NT2/D1 (cell line): Measurements from ENCODE around the gene ZNF524.

Experiments
- DNase-seq: peaks from one replicate; pipeline ENCODE4 v3.0.0-alpha.2; 2011; ENCODE audit warnings: low read depth, low spot score
- H3K27me3 ChIP-seq: 2 replicates; pipeline ENCODE4 v1.6.0; 2011; ENCODE audit warnings: mild to moderate bottlenecking; ENCODE audit not compliant: insufficient read length, insufficient read depth
- H3K36me3 ChIP-seq: 2 replicates; pipeline ENCODE4 v1.6.1; 2011; ENCODE audit warnings: mild to moderate bottlenecking, low read length, mixed read lengths; ENCODE audit not compliant: insufficient read depth, insufficient read length
- H3K4me1 ChIP-seq: 2 replicates; pipeline ENCODE4 v1.5.1; 2011; ENCODE audit not compliant: insufficient read depth, insufficient read length
- H3K4me3 ChIP-seq: 2 replicates; pipeline ENCODE4 v1.5.1; 2011; ENCODE audit warnings: low read depth; ENCODE audit not compliant: insufficient read length
- H3K9ac ChIP-seq: 2 replicates; pipeline ENCODE4 v1.6.0; 2011; ENCODE audit warnings: low read depth; ENCODE audit not compliant: insufficient read length
- H3K9me3 ChIP-seq: 2 replicates; pipeline ENCODE4 v1.5.1; 2011; ENCODE audit warnings: mild to moderate bottlenecking, low read length; ENCODE audit not compliant: insufficient read depth
- SUZ12 ChIP-seq: IDR thresholded peaks from 2 replicates; pipeline ENCODE4 v1.6.1; 2011; ENCODE audit not compliant: insufficient read length, insufficient read depth; ENCODE audit errors: extremely low read depth
- YY1 ChIP-seq: IDR thresholded peaks from 2 replicates; pipeline ENCODE4 v1.6.1; 2011; ENCODE audit not compliant: insufficient read length, insufficient read depth
- ZNF274 ChIP-seq: IDR thresholded peaks from 2 replicates; pipeline ENCODE4 v1.6.1; 2011; ENCODE audit warnings: mild to moderate bottlenecking, low read depth, low read length

ZNF524 gene

DNA sequence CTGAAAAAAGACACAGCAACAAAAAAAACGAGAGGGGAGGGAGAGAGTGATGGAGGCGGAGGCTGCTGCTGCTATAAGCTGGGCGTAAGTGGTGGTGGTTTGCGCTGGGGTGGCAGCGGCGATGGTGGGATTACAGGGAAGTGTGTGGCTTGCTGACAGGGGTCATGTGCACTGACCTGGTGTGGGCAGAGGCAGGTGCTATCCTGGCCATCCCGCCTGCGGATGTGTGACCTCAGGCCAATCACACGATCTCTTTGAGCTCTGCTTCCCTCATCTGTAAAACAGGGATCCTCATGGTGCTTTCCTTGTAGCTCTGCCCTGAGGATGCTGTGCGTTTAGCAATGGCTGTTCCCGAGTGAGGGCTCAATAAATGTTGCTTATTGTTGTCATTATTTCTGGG is 37.4 kb downstream of the ZNF524 start:
- Histone ChIP-seq H3K36me3 (peaks cover 19% of the 10 kb centered on the region), H3K9me3 (no peaks in the 10 kb centered on the region), H3K4me1 (peaks cover 12% of the 10 kb centered on the region), H3K27me3 (no peaks in the 10 kb centered on the region), H3K4me3 (no peak overlapping the region), H3K9ac (no peak overlapping the region)
- DNase-seq: no peak
- TF ChIP-seq SUZ12 (no peak), ZNF274 (no peak), YY1 (no peak)

DNA sequence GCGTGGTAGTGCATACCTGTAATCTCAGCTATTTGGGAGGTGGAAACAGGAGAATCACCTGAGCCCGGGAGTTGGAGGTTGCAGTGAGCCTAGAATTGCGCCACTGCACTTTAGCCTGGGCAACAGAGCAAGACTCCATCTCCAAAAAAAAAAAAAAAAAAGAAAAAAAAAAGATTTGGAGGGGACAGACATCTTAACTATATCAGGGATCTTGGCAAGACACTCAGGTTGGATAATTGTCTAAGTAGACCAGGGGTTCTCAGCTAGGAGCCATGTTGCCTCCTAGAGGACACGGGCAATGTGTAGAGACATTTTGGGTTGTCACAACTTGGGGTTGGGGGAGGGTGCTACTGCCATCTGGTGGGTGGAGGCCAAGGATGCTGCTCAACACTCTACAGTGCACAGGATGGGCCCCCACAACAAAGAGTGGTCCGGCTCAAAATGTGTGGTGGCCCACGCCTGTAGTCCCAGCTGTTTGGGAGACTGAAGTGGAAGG is 38.8 kb downstream of the ZNF524 start:
- peaks cover 14% of the 10 kb centered on the region for H3K4me1 ChIP-seq
- H3K36me3 ChIP-seq: peaks cover 19% of the 10 kb centered on the region
- no peak for DNase-seq
- H3K9ac ChIP-seq: no peak overlapping the region
- TF ChIP-seq SUZ12 (no peak), ZNF274 (no peak), YY1 (no peak)
- no peak overlapping the region for H3K4me3 ChIP-seq
- H3K9me3 ChIP-seq: no peaks in the 10 kb centered on the region
- no peaks in the 10 kb centered on the region for H3K27me3 ChIP-seq

DNA sequence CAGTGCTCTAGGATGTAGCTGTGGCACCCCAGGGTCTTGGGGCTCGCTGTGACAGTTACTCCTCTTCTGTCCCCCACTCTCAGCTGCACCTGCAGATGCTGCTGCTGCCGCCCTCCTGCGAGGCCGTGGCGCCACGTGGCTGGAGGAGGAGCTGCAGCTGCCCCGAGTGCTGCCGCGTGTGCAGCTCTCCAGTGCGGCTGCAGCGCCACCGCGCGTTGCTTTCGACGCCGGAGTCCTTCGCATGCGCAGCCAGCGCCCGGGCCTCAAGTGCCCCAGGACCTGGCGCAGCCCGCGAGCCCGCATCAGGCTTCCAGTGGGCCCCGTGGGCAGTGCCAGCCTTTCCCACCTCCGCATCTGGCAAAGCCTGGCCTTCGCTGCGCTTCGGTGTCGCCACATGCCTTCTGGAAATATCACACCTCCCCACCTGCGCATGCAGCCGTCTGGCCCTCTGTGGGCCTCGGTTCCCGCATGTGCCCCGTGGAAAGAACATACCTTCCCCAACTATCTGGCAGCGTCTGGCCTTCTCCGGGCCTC is 40.0 kb downstream of the ZNF524 start:
- Histone ChIP-seq H3K9me3 (no peaks in the 10 kb centered on the region), H3K36me3 (peaks cover 29% of the 10 kb centered on the region), H3K4me3 (peak overlapping the region; percentile 72), H3K9ac (peak overlapping the region; percentile 71), H3K4me1 (peaks cover 20% of the 10 kb centered on the region), H3K27me3 (no peaks in the 10 kb centered on the region)
- no peak for TF ChIP-seq YY1
- TF ChIP-seq SUZ12: no peak
- TF ChIP-seq ZNF274: no peak
- DNase-seq: no peak

GRCh38 chr19:55640577-55641425 is 40.7 kb downstream of the ZNF524 start, which contains the start of gene ZNF580:
Gene ZNF580 (plus strand): TSS chr19:55641002. CDS start chr19:55642509, 1,507 bp downstream.
- H3K4me1 ChIP-seq: peaks cover 18% of the 10 kb centered on the region
- H3K9ac ChIP-seq: peak within 1 kb of the TSS; percentile 94
- H3K36me3 ChIP-seq: peaks cover 36% of the 10 kb centered on the region
- H3K27me3 ChIP-seq: no peaks in the 10 kb centered on the region
- peak within 1 kb of the TSS; percentile 72 for H3K4me3 ChIP-seq
- H3K9me3 ChIP-seq: no peaks in the 10 kb centered on the region
- no peak for TF ChIP-seq YY1
- no peak for TF ChIP-seq ZNF274
- no peak for TF ChIP-seq SUZ12
- no peak for DNase-seq

- Histone ChIP-seq H3K4me3 (peak overlapping the region; percentile 72), H3K27me3 (no peaks in the 10 kb centered on the region), H3K4me1 (peaks cover 14% of the 10 kb centered on the region), H3K9ac (peak overlapping the region; percentile 94), H3K36me3 (peaks cover 28% of the 10 kb centered on the region), H3K9me3 (no peaks in the 10 kb centered on the region)
- TF ChIP-seq ZNF274: no peak
- TF ChIP-seq YY1: no peak
- no peak for TF ChIP-seq SUZ12
- DNase-seq: no peak
These were observed 41.5 kb downstream of the ZNF524 start for GRCh38 chr19:55641426-55642152.

DNA sequence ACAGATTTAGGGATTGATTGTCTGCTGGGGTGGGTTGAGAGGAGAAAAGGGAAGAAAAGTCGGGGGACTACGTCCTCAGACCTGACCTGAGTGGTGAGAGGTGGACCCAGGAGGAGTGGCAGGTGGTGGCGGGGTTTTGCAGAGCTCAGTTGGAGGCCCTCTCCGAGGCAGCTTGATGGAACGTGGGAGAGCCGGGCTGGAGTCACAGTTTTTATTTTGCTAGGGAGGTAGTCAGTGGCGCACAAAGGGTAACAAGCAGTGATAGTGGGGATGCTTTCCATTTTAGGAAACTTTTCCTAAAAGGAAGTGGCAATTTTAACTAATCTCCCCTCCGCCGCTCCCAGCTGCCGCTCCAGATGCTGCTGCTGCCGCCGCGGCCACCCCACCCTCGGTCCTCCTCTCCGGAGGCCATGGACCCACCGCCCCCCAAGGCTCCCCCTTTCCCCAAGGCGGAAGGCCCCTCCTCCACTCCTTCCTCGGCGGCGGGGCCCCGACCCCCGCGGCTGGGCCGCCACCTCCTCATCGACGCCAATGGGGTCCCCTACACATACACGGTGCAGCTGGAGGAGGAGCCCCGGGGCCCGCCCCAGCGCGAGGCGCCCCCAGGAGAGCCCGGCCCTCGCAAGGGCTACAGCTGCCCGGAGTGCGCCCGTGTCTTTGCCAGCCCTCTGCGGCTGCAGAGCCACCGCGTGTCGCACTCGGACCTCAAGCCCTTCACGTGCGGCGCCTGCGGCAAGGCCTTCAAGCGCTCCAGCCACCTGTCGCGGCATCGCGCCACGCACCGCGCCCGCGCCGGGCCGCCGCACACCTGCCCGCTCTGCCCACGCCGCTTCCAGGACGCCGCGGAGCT is 42.3 kb downstream of the ZNF524 start:
- H3K27me3 ChIP-seq: no peaks in the 10 kb centered on the region
- H3K36me3 ChIP-seq: peaks cover 31% of the 10 kb centered on the region
- H3K4me1 ChIP-seq: peaks cover 14% of the 10 kb centered on the region
- H3K9ac ChIP-seq: peak overlapping the region; percentile 94
- no peaks in the 10 kb centered on the region for H3K9me3 ChIP-seq
- peak overlapping the region; percentile 72 for H3K4me3 ChIP-seq
- DNase-seq: no peak
- TF ChIP-seq ZNF274 (no peak), SUZ12 (no peak), YY1 (no peak)
